A673 (cell line): Measurements from ENCODE around the gene SYNGR1.

Source experiments
- EZH2 ChIP-seq: fragments of 200-600 bp; sonication (generic); IDR thresholded peaks from 2 replicates; pipeline ENCODE4 v1.6.1; 2017; ENCODE audit warnings: borderline replicate concordance, low read depth, mild to moderate bottlenecking, mixed read lengths, antibody characterized with exemption, low read length; ENCODE audit not compliant: poor library complexity, severe bottlenecking
- TF ChIP-seq, protein P1 (sequence below): fragments of 300-800, 200-600 bp; sonication (generic); conservative IDR thresholded peaks from 2 replicates; pipeline ENCODE4 v1.5.1; 2017; ENCODE audit warnings: low read depth, mild to moderate bottlenecking, antibody characterized with exemption, low read length, moderate library complexity, mixed read lengths

DNA sequence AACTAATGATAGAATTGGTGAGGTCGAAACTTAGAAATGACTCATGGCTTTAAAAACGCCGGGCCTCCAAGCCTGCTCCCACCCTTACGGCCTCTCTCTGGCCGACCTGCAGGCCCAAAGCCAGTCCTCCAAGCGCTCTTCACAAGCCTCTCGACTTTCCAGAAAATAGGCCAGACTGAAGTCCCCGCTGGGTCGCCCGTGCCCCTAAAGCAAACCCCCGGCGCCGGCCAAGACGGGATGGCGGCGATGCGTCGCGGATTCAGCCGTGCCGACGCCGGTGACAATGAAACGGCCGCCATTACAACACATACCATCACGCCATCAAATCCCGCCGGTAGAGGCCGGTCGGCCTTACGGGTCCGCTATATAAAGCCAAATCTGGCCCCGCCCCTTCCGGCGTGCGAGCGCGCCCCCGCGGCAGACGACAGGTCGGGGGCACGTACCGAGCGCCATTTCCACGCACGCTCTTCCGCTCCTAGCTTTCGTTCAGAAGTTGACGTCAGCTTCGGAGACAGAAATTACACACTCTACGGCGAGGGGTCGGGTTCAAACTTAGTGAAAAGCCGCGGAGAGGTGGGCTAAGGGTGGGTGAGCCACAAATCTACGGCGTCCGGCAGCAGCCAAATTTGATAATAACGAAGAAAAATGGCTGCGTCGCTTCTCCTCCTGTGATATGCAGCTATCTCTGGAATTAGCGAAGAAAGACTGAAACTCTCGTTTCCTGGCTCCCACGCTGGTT, 30.3 kb upstream of the SYNGR1 start, which contains the start of gene RPL3:
- TF ChIP-seq, protein P1, sequence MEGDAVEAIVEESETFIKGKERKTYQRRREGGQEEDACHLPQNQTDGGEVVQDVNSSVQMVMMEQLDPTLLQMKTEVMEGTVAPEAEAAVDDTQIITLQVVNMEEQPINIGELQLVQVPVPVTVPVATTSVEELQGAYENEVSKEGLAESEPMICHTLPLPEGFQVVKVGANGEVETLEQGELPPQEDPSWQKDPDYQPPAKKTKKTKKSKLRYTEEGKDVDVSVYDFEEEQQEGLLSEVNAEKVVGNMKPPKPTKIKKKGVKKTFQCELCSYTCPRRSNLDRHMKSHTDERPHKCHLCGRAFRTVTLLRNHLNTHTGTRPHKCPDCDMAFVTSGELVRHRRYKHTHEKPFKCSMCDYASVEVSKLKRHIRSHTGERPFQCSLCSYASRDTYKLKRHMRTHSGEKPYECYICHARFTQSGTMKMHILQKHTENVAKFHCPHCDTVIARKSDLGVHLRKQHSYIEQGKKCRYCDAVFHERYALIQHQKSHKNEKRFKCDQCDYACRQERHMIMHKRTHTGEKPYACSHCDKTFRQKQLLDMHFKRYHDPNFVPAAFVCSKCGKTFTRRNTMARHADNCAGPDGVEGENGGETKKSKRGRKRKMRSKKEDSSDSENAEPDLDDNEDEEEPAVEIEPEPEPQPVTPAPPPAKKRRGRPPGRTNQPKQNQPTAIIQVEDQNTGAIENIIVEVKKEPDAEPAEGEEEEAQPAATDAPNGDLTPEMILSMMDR, result 0 out of 2 replicates have a peak, but pooled peaks have one; percentile 18
- TF ChIP-seq EZH2, result no peak
